ENCODE results near the gene ECE2.

DNA sequence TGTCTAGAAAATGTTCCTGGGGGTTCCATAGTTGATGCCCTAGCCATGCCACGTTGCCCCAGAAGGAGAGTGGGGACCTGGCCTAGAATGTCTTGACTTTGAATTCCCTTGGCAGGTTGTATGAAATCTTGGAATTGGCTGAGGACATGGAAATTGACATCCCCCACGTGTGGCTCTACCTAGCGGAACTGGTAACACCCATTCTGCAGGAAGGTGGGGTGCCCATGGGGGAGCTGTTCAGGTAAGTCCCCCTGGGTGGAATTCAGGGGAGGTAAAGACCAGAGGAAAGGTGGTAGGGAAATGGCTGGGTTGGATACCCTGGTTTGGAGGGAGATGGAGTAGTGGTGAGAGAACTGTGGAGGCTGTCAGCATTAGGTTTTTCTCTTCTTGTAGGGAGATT, 52.7 kb downstream of the ECE2 start:
- TF ChIP-seq NFYB (IDR thresholded peaks at IDR 0.05; ENCODE audit: insufficient read depth, low read depth, low read length) = no peak
- TF ChIP-seq, protein P1, sequence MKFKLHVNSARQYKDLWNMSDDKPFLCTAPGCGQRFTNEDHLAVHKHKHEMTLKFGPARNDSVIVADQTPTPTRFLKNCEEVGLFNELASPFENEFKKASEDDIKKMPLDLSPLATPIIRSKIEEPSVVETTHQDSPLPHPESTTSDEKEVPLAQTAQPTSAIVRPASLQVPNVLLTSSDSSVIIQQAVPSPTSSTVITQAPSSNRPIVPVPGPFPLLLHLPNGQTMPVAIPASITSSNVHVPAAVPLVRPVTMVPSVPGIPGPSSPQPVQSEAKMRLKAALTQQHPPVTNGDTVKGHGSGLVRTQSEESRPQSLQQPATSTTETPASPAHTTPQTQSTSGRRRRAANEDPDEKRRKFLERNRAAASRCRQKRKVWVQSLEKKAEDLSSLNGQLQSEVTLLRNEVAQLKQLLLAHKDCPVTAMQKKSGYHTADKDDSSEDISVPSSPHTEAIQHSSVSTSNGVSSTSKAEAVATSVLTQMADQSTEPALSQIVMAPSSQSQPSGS (IDR thresholded peaks at IDR 0.05; ENCODE audit: low read length) = no peak
- TF ChIP-seq, protein P2, sequence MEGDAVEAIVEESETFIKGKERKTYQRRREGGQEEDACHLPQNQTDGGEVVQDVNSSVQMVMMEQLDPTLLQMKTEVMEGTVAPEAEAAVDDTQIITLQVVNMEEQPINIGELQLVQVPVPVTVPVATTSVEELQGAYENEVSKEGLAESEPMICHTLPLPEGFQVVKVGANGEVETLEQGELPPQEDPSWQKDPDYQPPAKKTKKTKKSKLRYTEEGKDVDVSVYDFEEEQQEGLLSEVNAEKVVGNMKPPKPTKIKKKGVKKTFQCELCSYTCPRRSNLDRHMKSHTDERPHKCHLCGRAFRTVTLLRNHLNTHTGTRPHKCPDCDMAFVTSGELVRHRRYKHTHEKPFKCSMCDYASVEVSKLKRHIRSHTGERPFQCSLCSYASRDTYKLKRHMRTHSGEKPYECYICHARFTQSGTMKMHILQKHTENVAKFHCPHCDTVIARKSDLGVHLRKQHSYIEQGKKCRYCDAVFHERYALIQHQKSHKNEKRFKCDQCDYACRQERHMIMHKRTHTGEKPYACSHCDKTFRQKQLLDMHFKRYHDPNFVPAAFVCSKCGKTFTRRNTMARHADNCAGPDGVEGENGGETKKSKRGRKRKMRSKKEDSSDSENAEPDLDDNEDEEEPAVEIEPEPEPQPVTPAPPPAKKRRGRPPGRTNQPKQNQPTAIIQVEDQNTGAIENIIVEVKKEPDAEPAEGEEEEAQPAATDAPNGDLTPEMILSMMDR (IDR thresholded peaks at IDR 0.05 in 2 of 3, conservative IDR thresholded peaks at IDR 0.05 in 1 of 3; ENCODE audit: control insufficient read depth in 2 of 3, extremely low read depth in 1 of 3, insufficient read depth in 1 of 3, low read depth in 3 of 3, low read length in 3 of 3) = no peak
- TF ChIP-seq TARDBP (IDR thresholded peaks at IDR 0.05; ENCODE audit: borderline replicate concordance) = no peak
- no peak for TF ChIP-seq ZNF384 (IDR thresholded peaks at IDR 0.05; ENCODE audit: borderline replicate concordance, low read depth, low read length)
- TF ChIP-seq RFX5 (IDR thresholded peaks at IDR 0.05; ENCODE audit: low read depth, low read length) = no peak
- TF ChIP-seq CHD2 (IDR thresholded peaks at IDR 0.05; ENCODE audit: borderline replicate concordance, low read depth, low read length) = no peak
- TF ChIP-seq ZNF24 (IDR thresholded peaks at IDR 0.05) = no peak
- TF ChIP-seq, protein P3, sequence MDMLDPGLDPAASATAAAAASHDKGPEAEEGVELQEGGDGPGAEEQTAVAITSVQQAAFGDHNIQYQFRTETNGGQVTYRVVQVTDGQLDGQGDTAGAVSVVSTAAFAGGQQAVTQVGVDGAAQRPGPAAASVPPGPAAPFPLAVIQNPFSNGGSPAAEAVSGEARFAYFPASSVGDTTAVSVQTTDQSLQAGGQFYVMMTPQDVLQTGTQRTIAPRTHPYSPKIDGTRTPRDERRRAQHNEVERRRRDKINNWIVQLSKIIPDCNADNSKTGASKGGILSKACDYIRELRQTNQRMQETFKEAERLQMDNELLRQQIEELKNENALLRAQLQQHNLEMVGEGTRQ (IDR thresholded peaks at IDR 0.05; ENCODE audit: borderline replicate concordance, low read depth, low read length) = no peak
- no peak for TF ChIP-seq MTA2 (IDR thresholded peaks at IDR 0.05; ENCODE audit: low read depth)
- no peak for TF ChIP-seq RAD21 (IDR thresholded peaks at IDR 0.05; ENCODE audit: insufficient read depth, low read depth, low read length)
- TF ChIP-seq, protein P4, sequence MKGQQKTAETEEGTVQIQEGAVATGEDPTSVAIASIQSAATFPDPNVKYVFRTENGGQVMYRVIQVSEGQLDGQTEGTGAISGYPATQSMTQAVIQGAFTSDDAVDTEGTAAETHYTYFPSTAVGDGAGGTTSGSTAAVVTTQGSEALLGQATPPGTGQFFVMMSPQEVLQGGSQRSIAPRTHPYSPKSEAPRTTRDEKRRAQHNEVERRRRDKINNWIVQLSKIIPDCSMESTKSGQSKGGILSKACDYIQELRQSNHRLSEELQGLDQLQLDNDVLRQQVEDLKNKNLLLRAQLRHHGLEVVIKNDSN (IDR thresholded peaks at IDR 0.05; ENCODE audit: borderline replicate concordance, extremely low read length, insufficient read depth, low read depth, low read length) = no peak
- TF ChIP-seq ATF7 (IDR thresholded peaks at IDR 0.05; ENCODE audit: low read depth) = no peak
- TF ChIP-seq, protein P5, sequence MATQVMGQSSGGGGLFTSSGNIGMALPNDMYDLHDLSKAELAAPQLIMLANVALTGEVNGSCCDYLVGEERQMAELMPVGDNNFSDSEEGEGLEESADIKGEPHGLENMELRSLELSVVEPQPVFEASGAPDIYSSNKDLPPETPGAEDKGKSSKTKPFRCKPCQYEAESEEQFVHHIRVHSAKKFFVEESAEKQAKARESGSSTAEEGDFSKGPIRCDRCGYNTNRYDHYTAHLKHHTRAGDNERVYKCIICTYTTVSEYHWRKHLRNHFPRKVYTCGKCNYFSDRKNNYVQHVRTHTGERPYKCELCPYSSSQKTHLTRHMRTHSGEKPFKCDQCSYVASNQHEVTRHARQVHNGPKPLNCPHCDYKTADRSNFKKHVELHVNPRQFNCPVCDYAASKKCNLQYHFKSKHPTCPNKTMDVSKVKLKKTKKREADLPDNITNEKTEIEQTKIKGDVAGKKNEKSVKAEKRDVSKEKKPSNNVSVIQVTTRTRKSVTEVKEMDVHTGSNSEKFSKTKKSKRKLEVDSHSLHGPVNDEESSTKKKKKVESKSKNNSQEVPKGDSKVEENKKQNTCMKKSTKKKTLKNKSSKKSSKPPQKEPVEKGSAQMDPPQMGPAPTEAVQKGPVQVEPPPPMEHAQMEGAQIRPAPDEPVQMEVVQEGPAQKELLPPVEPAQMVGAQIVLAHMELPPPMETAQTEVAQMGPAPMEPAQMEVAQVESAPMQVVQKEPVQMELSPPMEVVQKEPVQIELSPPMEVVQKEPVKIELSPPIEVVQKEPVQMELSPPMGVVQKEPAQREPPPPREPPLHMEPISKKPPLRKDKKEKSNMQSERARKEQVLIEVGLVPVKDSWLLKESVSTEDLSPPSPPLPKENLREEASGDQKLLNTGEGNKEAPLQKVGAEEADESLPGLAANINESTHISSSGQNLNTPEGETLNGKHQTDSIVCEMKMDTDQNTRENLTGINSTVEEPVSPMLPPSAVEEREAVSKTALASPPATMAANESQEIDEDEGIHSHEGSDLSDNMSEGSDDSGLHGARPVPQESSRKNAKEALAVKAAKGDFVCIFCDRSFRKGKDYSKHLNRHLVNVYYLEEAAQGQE (IDR thresholded peaks at IDR 0.05; ENCODE audit: low read depth, low read length) = no peak
